ENCODE data around the gene LCN12. TPM values are rescaled to one million over a fixed set of nuclear protein-coding genes. Genes with fewer than 3 reads are reported as not detected.

LCN12 gene
- 10 to 100 TPM in 3 of 5 donors, 1 to 10 TPM in 2; 9.1 to 25.3 (median 21.1) TPM for polyA plus RNA-seq (ENCODE audit: insufficient read depth in 1 of 5, insufficient read length in 5 of 5, low replicate concordance in 1 of 5)
- long read RNA-seq, donor 1, partial matches to known transcripts = 8 of 9 reads
- long read RNA-seq, donor 1, other reads (novel, unspliced or antisense) = 0 of 9 reads
- long read RNA-seq, donor 2 = 0 reads
- long read RNA-seq, donor 3, partial matches to known transcripts = 0 of 1 reads
- long read RNA-seq, donor 3, other reads (novel, unspliced or antisense) = 0 of 1 reads
- long read RNA-seq, donor 4, partial matches to known transcripts = 0 of 2 reads
- long read RNA-seq, donor 4, other reads (novel, unspliced or antisense) = 0 of 2 reads
- long read RNA-seq, donor 5 = 0 reads
- long read RNA-seq, donor 6 = 0 reads
- long read RNA-seq, donor 7 = 0 reads
- long read RNA-seq, donor 8 = 0 reads

GRCh38 chr9:136951541-136952320, at the start of gene LCN12:
LCN12 (plus strand) TSS chr9:136952273; CDS start chr9:136952328, 55 bp downstream.
- DNase-seq = peak in 1 of 2 donors; percentile 47

GRCh38 chr9:136903041-136903554, 49.0 kb upstream of the LCN12 start:
- DNase-seq = no peak

- DNase-seq = no peak
These were observed 45.8 kb upstream of the LCN12 start for GRCh38 chr9:136906266-136906665.

- DNase-seq = no peak
These were observed 44.8 kb upstream of the LCN12 start for GRCh38 chr9:136907011-136907914.

GRCh38 chr9:136910197-136910900, 41.7 kb upstream of the LCN12 start:
- DNase-seq = no peak

- no peak for DNase-seq
These were observed 41.2 kb upstream of the LCN12 start for GRCh38 chr9:136910901-136911245.

GRCh38 chr9:136913701-136914438, 38.2 kb upstream of the LCN12 start:
- no peak for DNase-seq

GRCh38 chr9:136915632-136916329, 36.3 kb upstream of the LCN12 start:
- DNase-seq = no peak

GRCh38 chr9:136916330-136917184, 35.5 kb upstream of the LCN12 start:
- DNase-seq = no peak

GRCh38 chr9:136917902-136918301, 34.2 kb upstream of the LCN12 start:
- no peak for DNase-seq

- no peak for DNase-seq
These were observed 32.0 kb upstream of the LCN12 start for GRCh38 chr9:136920069-136920468.

- no peak for DNase-seq
These were observed 31.3 kb upstream of the LCN12 start for GRCh38 chr9:136920734-136921231.

GRCh38 chr9:136921307-136921706, 30.8 kb upstream of the LCN12 start:
- DNase-seq = no peak

- no peak for DNase-seq
These were observed 30.4 kb upstream of the LCN12 start for GRCh38 chr9:136921718-136922117.

GRCh38 chr9:136922540-136922939, 29.5 kb upstream of the LCN12 start:
- no peak for DNase-seq

- no peak for DNase-seq
These were observed 28.2 kb upstream of the LCN12 start for GRCh38 chr9:136923881-136924280.

- no peak for DNase-seq
These were observed 26.5 kb upstream of the LCN12 start for GRCh38 chr9:136925414-136926153.
